Hepatic stellate cell (primary cell): ENCODE measurements around the gene SOAT1.
"Not testable (repeated sequence)": the region's sequence is repeated elsewhere in the genome, so short reads cannot be mapped to it uniquely, and the experiment has no call there.

Source experiments
- DNase-seq: peaks from one replicate; pipeline ENCODE4 v3.0.0; 2011; ENCODE audit warnings: low spot score

SOAT1 gene

DNA sequence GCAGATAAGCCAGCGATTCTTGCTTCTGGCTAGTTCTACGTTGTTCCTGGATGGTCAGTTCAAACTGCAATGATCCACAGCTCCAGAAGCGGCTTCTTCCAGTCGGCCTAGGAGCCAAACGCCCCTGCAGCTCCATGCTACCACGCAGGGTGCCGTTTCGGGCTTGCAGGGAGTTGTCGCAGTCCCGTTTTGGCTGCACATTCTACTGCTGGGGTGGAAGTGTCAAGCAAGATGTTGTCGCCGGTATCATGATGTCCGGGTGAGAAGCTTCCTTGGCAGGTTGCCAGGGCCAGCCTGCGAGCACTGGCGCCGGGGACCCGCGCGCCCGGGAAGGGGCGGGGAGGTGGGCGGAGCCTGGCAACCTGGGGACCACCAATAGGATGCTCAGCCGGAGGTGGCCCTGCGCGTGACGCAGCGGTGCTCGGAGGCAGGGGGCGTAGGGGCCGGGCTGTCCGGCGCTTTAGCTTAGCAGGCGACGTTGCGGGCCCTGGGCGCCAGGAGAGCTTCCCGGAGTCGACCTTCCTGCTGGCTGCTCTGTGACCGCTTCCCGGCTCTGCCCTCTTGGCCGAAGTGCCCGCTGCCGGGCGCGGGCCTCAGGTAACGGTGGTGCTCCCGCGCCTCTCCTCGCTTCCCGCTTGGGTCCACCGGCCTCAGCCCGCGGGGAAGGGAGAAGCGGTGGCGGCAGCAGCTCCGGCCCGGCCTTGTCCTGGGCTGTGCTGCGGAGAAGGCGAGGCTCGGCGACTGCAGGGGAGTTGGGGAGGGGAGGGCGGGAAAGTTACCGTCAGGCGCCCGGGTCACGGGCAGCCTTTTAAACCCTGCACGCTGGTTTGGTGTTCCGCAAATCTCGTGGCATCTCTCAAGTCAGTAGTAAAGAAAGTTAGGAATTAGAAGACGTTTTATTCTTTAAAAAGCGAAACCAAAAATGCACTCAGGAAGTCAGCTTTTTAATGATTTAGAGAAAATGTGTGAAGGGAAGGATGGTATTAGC, at the start of gene SOAT1:
Gene SOAT1 (plus strand): TSS at position 458 of the 988 bp plus-strand sequence. CDS start 8,888 bp downstream, outside the sequence.
- DNase-seq = peak; percentile 94

DNA sequence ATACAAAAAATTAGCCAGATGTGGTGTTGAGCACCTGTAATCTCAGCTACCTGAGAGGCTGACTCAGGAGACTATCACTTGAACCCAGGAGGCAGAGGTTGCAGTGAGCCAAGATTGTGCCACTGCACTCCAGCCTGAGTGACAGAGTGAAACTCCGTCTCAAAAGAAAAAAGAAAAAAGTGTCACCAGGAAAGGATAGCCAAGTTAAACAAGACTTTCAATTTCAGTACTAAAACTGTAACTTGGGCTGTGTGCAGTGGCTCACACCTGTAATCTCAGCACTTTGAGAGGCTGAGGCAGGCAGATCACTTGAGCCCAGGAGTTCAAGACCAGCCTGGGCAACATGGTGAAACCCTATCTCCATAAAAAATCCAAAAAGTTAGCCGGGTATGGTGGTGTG, 48.2 kb upstream of the SOAT1 start:
- DNase-seq = not testable (repeated sequence)

DNA sequence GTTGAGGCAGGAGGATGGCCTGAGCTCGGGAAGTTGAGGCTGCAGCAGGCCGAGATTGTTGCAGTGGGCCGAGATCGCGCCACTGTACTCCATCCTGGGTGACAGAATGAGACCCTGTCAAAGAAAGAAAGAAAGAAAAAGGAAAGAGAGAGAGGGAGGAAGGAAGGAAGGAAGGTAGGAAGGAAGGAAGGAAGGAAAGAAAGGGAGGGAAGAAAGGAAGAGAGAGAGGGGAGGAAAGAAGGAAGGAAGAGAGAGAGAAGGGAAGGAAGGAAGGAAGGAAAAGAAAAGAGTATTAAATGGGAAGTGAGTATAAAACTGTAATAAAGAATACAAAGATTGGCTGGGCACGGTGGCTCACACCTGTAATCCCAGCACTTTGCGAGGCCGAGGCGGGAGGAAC, 45.7 kb upstream of the SOAT1 start:
- no peak for DNase-seq

DNA sequence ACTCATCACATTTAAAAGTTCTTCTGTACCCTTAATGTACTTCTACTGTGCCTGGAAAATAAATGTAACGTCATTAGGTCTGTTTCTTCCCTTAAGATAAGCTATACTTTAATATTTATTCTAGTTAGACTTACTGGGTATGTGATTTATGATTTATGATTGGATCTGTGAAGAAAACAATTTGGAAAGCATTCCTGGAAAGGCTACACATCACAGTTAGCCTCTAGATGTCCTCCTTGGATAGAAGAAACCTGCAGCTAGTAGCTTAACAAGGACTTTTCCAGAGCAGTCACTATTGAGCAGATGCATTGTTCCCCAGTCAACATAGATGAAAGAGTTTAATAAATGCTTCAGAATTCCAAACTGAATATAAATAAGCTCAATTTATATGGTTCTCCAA, 41.9 kb upstream of the SOAT1 start:
- DNase-seq = peak; percentile 51

DNA sequence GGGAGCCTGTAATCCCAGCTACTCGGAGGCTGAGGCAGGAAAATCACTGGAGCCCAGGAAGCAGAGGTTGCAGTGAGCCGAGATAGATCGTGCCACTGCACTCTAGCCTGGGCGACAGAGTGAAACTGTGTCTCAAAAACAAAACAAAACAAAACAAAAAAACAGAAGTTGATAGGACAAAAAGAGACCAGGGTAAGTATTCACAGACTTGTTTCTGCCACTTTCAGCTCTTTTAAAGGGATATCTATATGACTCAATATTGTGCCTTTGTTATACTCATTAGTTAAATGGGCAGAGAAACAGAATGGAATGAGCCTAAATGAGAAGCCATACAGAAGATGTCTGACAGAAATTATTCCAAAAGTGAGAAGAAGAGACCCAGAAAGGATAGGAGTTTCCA, 41.0 kb upstream of the SOAT1 start:
- DNase-seq = no peak

DNA sequence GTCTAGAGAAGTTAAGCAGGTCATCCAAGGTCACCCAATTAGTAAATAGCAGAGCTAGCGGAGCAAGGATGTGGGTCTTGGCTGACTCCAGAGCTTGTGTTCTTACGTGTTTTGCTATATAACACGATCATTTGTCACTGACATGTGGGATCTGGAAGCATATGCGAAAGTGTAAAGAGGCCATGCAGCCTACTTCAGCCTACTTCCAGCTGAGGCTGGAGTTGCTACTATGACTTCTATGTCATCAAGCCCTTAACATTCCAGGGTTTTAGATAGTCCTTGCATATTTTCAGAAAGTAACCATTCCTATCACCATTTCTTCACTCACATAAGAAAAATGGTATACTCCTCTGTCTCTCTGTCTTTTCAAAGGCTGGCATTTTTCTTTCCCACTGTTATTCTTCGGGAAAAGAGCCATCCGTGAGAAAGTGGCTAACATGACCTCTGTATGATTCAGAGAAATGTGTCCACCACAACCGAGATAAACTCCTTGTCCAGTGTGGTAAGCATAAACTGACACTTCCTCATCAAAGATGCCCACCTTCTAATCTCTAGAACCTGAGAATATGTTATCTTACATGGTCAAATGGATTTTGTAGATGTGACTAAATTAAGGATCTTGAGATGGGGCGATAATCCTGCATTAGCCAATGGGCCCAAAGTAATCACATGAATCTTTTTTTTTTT, 40.2 kb upstream of the SOAT1 start:
- DNase-seq = peak; percentile 12

DNA sequence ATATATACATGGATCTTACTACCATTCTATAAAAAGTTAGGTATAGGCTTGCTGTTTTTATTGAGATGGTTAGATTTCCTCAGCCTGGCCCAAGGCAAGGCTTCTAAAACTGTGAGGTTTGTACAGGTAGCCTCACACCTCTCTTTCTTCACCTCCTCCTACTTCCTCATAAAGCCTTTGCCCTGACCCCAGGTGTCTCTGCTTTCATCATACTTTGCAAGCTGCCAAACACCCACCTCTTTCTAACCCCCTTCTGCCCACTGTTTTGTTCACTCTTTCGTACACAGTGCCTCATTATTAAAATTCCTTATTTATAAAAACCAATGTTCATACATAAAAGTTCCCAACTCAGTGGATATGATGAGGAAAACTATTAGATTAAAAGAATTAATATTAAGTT, 31.4 kb upstream of the SOAT1 start:
- no peak for DNase-seq

DNA sequence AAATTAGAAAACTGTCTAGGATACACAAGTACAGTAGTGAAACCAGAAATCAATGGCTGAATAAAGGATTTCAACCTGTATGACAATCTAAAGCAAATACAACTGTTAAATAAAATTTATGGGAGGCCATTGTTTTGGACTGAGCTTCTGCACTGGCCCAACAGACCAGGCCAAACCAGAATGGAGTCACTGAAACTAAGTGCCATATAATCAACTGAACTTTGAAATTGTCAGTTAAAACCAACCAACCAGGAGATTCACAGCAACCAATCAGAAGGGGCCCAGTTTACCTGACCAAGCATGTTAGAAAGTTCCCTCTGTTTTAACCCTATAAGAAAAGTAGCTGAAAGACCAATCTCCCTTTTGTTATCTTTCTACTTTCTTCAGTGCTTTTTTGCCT, 30.5 kb upstream of the SOAT1 start:
- no peak for DNase-seq

DNA sequence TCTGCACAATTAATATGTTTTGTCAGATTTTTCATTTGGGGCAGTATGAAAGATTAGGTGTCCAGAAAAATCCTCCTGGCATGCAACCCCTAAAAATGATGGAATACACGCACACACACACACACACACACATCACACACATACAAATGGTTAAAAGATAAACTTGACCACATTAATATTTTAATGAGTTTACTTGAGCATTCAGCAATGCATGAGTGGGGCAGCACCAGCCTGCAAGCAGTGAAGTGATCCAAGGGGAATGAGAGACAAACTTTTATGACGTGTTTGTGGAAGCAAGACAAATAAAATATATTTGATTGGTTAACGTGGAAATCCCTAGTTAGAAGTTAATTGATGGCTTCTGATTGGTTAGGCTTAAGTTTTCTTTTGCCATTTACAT, 29.1 kb upstream of the SOAT1 start:
- no peak for DNase-seq

DNA sequence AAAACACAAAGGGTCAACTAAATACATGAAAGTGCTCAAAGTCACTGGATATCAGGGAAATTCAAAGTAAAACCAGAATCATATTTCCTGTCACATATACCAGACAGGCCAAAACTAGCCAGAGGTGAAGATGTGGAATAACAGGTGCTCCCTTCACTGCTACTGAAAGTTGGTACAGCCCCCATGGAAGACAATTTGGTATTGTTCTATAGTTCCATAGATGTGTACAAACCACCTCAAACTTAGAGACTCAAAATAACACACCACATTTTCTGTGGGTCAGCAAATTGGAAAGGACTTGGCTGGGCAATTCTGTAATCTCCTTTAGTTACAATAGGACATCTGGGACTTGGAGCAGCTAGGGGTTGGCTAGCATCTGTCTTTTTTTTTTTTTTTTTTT, 24.5 kb upstream of the SOAT1 start:
- no peak for DNase-seq

DNA sequence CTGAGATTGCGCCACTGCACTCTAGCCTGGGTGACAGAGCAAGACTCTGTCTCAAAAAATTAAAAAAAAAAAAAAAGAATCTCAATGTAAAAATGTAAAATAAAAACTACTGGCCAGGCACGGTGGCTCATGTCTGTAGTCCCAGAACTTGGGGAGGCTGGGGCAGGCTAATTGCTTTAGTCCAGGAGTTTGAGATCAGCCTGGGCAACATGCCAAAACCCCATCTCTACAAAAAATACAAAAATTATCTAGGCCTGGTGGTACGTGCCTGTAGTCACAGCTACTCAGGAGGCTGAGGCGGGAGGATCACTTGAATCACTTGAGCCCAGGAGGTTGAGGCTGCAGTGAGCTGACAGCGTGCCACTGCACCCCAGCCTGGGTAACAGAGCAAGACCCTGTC, 19.2 kb upstream of the SOAT1 start:
- not testable (repeated sequence) for DNase-seq

DNA sequence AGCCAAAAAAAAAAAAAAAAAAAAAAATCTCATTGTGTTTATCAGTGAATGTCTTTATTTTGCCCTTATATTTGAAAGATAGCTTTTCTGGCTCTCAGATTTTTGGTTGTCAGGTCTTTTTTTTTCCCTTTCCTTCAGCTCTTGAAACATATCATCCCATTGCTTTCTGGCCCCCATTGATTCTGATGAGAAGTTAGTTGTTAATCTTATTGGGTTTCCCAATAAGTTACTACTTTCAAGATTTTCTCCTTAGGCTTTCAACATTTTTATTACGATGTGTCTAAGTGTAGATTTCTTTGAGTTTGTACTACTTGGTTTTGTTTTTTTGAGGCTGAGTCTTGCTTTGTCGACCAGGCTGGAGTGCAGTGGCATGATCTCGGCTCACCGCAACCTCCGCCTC, 14.7 kb upstream of the SOAT1 start:
- no peak for DNase-seq

DNA sequence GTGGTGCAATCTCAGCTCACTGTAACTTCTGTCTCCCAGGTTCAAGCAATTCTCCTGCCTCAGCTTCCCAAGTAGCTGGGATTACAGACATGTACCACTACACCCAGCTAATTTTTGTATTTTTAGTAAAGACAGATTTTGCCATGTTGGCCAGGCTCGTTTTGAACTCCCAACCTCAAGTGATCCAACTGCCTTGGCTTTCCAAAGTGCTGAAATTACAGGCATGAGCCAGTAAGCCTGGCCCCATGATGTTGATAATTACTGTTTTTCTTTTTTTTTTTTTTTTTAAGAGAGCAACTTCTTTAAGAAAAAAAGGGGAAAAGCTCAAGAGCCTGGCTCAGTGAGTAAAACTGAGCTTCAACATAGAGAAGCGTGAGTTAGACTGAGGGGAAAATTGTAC, 9.6 kb upstream of the SOAT1 start:
- no peak for DNase-seq

DNA sequence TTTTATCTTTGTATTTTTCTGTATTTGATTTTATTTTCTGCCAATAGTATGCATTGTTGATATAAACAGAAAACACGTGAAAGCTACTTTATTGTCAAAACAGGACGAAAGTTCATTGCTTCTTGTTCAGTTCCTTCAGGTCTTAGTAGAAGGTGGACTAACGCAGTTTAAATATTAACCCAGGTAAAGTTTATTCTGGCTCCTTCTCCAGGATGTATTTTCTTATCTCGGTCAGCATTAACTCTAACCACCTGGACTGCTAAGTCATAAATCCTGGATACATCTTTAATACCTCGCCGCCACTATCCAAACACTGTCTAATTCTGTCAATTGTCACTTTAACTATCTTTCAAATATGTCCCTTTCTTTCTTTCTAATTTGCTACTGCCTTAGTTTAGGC, 5.7 kb upstream of the SOAT1 start:
- no peak for DNase-seq

DNA sequence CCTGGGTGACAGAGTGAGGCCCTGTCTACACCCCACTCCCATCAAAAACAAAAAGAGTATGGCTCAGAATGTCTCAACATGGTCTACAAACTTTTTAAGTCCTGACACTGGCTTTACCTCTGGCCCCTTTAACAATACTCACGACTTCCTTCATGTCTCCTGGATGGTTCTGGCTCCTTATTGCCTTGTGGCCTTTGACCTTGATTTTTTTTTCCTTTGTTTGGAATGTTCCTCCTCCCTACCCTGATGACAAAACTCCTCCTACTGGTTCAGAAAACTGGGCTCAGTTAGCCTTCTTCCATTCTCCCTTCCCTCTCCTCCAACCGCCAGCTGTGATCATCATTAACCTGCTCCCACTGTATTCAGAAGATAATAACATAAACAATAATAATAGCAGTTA, 4.6 kb upstream of the SOAT1 start:
- DNase-seq = no peak

DNA sequence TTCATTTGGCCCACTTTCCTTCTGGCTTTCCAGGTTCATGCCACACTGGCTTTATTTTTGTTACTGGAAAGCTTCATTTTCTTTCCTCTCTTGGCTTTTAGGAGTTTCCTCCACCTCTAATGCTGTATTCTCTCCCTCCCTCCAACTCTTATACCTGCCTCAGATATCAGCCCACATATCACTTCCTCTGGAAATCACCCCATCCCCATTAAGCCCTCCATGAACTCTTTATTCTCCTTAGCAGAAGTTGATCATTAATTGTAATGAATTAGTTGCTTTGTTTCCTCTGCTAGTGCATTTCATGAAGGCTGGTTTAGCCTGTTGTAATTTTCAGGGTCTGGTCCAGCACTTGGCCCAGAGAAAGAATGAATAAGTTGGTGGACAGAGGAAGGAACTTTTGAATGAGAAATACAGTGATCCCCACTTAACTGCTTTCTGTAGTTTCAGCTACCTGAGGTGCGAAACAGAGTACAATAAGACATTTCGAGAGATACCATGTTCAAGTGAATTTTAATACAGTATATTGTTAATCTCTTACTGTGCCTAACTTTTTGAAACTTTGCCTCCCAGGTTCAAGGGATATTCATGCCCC, 1.7 kb downstream of the SOAT1 start:
- DNase-seq = peak; percentile 5

DNA sequence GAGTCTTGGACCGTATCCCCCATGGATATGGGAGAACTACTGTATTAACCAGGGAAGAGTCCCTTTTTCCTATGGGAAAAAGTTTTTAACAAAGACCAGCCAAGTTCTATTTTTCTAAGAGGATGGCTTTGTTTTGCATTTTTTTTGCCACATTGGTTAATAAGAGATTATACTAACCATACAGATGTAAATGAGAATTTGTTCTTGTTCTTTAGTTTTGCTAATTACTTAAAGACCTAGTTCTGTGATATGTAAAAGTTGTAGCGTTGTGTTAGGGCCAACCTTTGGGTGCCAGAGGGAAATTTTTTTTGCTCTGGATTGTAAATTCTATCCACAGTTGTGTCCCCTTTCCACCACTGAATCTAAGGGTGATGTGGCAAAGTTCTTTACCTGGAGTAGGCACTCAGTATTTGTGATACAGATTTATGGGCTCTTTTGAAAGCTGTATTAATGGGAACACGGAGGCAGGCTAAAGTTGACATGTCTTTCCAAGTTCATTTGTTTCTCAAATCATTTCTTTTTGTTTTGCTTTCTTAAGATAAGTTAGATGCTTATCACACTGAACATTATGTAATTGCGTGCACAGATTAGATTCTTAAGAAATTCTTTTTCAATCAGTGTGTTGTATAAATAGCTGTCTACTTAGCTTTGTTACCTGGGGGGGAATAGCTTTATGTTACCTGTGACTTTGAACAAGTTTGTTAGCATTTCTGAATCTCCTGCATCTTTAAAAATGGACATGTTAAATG, 2.9 kb downstream of the SOAT1 start:
- no peak for DNase-seq

DNA sequence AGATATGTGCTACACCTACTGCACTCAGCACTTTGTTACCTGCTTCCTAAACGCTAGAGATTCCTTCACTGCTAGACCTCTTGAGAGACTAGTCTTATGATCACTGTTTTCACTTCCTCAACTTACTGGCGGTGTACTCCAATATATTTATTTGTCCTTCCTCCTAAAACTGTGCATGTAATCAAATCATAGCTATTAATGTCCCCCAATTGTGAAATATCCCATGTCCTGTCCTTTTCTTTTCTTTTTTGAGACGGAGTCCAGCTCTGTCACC, 3.4 kb downstream of the SOAT1 start:
- DNase-seq = no peak

DNA sequence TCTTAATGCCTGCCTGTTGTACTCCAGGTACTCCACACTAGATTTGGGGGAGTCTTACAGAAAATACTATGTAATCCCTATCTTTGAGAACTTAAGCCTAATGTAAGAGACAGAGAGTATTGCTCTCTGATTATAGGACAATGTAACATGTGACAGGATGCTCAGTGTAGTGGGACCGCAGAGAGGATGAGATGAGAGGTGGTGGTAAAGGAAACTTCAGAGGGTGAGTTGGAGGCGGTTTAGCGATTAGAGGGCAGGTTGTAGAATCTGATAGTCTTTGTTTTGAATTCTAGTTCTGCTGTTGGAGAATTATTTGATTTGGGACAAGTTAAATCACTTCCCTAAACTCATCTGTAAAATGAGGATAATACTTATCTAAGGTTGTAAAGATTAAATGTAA, 5.4 kb downstream of the SOAT1 start:
- DNase-seq = no peak

DNA sequence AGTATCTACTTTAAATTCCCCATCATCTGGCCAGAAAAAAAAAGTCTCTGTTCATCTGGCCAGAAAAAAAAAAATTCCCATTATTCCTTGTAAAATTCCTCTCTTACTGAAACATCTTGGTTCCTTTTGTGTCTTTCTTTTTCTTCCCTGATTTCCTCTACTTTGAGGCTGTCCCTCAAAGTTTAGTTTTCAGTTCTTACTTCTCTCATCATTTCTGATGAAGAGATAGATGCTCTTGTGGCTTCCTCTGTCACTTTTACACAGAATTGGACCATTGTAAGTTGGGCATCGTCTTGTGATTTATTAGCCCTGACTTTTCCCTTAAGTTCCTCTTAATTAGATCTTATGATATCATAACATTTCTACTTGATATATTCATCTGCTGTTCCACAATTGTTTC, 6.5 kb downstream of the SOAT1 start:
- DNase-seq = no peak

DNA sequence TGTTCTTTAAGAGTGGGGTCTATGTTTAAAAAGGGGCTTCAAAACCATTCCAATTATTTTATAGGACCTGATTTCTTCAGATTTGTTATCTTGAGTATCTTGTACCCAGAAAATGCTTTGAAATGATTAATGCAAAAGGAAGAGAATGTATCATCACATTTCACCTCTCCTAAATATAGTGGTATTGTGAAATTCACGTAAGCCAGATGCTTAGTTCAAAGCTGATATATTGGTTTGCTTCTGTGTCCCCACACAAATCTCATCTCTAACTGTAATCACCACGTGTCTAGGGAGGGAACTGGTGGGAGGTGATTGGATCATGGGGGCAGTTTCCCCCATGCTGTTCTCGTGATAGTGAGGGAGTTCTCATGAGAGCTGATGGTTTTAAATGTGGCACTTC, 8.5 kb downstream of the SOAT1 start:
- no peak for DNase-seq

DNA sequence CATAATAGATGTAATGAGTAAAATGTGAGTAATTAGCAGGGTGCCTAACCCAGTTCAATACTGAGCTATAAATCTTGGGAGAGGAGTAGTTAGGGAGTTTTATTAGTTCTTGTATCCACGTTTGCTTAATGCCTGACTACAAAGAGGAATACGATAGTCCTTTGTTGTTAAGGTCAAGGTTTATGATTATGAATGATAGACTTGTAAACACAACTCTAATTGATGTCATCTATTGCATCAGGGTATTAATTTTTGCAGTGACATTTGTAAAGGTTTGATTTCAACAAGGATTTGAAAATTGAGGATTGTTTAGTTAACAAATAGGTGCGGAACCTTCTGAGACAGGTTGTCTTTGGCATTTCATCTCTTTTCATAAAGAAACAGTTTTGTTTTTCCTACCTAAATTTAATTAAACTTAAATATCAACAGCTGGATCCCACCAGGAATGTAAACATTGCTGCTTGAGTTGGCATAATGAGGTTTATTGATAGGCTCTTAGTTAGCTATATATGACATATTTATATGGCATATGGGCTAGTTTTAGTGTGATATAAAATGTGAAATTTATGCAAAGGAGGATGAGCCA, 9.7 kb downstream of the SOAT1 start:
- no peak for DNase-seq
